Suppressor macrophage treated with lipopolysaccharide for 4 hours (primary cell): Measurements from ENCODE around the gene TDRD9.

Experiments
- DNase-seq: peaks from one replicate; pipeline ENCODE4 v3.0.0-alpha.2; 2020

TDRD9 gene

DNA sequence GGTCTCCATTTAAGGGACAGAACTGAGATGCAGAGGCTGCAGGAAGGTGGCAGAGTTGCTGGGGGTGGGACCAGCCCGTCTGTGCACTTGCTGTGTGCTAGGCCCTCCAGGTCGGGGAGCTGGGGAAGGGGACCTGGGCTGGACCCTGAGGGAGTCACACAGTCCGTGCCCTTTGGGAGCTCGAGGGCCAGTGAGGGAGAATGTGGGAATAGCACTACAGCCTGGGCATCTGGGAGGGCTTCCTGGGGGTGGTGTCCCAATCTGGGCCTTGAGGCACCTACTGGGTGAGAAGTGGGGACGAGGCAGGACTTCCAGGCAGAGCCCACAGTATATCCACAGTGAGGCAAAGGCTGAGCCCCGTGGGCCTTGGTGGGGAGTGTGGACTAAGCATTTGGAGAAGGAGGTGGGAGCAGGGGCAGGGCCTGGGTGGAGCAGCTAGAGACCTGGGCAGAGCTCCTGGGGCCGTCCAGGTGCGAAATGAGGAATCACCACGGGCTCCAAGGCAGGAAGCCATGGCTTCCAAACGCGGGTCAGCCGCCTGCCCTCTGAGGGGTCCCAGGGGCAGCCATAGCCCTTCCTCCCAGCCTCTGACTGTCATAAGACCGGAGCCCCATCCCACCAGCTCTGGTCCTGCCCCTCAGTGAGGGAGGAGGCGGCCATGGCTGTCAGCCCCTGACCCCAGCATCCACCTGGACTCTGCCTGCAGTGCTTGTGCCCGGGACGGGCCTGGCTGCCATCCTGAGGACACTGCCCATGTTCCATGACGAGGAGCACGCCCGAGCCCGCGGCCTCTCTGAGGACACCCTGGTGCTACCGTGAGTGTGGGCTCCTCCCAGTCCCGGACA is 163.9 kb downstream of the TDRD9 start:
- no peak for DNase-seq

DNA sequence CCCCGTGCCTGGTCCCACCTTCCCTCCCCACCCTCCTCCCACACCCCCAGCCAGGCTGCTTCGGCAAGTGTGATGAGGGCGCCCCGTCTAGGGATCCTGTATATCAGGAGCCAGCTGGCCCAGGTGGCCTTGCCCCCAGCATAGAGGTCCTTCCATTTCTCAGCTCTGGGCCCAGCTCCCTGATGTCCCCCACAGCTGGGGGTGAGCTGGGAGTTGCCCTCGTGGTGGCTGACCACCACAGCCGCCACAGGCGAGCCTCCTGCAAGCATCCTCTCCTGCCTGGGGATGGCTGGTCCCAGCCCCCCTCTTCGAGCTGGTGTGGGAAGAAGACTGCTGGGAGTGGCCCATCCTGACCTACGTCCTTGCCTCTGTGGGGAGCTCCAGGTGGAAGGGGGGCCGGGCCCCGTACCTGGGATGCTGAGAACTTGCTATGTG is 164.7 kb downstream of the TDRD9 start:
- no peak for DNase-seq

DNA sequence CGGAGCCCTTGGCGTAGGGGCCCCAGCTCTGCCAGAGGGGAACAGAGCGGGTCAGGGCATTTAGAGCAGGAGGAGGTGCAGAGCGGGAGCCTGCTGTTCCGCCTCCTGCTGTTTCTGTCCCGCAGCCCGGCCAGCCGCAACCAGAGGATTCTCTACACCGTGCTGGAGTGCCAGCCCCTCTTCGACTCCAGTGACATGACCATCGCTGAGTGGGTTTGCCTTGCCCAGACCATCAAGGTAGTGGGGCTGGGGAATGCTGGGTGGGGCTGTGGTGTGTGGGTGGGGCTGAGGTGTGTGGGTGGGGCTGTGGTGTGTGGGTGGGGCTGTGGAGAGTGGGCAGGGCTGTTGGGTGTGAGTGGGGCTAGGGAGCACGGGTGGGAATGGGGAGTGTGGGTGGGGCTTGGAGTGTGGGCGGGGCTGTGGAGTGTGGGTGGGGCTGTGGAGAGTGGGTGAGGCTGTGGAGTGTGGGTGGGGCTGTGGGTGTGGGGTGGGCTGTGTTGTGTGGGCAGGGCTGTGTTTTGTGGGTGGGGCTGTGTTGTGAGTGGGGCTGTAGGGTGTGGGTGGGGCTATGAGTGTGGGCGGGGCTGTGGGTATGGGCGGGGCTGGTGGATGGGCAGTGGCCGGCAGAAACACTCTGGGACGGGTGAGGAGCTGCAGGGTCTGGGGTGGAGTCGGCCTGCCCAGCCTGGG is 165.3 kb downstream of the TDRD9 start:
- DNase-seq, result no peak

DNA sequence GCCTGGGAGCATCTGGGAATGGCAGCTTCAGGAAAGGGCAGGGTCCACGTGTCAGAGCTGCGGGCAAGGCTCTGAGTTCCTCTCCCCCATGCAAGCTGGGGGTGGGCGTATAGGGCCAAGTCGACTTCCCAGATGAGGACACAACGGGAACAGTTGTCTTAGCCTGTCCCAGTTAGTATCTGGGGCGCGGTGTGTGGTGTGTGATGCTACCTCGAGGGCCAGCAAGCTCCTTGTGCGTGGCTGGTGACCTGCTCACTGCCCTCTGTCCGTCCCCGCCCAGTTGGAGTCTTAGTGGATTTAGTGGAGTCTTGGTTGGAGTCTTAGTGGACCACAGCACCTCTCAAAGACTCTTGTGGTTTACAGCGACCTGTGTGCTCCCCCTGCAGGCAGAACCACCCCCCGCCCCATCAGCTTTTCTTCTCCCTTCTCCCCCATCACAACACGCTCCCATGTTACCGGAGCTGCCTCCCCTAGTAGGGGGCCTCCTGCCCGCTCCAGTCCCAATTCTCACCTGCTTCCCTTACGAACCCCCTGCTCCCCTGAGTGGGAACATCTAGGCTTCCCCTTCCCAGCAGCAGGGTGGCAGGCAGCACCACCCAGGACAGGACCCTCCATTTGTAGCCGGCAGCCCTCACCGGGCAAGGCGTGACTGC is 165.9 kb downstream of the TDRD9 start:
- DNase-seq, result no peak

DNA sequence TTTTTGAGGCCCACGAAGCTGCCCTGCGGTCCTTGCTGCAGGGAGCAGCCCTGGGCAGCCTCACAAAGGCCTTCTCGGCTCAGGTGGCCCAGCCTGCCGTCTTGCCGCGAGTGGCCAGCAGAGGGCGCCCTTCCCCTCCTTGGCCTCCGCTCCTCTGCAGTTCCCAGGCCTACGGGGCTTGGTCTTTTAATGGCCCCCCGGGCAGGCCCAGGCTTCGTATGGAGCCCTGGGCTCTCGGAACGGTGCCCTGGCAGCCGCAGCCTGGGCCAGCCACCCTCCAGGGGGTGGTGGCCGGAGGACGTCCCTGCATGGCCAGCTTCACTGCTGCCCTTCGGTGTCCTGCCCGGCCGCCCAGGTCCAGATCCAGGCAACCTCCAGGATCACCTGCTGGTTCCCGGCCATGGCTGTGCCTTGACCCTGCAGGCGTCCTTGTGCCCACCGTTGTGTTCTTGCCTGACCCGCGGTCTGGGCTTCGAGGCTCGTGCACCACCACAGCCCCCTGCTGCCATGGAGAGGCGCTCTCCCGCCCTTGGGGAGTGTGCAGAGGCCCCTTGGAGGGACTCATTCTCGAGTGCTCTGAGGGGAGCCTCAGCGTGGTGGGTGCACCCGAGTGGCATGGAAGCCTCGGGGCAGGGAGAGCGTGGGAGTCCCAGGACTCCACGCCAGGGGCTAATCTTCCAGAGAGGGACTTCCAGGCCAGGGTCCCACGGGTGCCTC is 166.6 kb downstream of the TDRD9 start:
- peak; percentile 65 for DNase-seq

DNA sequence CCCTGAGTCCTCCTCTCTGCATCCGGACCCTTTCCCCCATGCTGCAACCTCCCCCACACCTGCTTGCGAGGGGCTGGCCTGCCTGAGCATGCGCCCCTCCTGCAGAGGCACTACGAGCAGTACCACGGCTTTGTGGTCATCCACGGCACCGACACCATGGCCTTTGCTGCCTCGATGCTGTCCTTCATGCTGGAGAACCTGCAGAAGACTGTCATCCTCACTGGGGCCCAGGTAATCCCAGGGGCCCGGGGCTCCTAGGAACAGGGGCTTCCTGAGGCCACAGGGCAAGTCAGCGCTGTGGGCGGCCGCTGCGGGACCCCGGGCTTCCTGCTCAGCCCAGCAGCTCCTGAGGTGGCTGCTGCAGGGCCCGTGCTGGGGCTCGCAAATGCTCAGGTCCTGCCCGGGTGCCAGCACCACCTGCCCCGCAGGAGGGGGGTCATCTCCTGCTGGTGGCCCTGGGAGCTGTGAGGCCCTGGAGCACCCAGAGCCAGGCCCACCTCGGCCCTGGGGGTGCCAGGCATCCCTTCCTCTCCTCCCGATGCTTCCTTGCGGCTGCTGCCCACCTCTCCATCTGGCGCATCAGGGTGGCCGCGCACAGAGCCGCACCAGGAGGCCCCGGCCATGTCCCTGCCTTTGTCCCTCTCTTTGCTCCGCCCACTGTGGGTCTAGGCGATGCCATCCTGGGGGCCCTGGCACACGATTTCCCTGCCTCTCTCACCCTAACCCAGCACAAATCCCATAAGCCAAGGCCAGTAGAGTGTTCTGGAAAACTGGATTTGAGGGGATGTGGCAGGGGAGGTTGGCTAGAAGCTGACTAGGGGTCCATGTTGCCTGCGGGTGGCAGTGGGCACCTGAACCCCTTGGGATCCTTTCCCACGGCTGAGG is 167.4 kb downstream of the TDRD9 start:
- no peak for DNase-seq

DNA sequence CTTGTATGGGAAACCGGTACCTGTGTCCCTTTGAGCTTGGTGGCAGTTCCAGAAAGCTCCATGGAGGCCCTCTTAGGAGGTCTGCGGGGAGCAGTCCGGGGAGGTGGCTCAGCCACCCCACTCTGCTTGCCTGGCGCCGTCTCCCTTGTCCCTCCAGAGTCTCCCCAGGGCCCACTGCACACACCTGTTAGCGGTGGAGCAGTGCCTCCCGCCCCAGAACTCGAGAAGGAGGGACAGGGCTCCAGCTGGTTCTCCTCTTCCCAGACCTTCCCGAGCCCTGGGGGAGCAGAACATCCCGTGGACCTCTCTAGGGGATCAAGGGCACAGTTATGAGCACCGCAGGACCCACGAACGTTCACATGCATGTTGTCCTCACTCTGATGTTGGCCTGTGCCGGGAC is 168.1 kb downstream of the TDRD9 start:
- no peak for DNase-seq

DNA sequence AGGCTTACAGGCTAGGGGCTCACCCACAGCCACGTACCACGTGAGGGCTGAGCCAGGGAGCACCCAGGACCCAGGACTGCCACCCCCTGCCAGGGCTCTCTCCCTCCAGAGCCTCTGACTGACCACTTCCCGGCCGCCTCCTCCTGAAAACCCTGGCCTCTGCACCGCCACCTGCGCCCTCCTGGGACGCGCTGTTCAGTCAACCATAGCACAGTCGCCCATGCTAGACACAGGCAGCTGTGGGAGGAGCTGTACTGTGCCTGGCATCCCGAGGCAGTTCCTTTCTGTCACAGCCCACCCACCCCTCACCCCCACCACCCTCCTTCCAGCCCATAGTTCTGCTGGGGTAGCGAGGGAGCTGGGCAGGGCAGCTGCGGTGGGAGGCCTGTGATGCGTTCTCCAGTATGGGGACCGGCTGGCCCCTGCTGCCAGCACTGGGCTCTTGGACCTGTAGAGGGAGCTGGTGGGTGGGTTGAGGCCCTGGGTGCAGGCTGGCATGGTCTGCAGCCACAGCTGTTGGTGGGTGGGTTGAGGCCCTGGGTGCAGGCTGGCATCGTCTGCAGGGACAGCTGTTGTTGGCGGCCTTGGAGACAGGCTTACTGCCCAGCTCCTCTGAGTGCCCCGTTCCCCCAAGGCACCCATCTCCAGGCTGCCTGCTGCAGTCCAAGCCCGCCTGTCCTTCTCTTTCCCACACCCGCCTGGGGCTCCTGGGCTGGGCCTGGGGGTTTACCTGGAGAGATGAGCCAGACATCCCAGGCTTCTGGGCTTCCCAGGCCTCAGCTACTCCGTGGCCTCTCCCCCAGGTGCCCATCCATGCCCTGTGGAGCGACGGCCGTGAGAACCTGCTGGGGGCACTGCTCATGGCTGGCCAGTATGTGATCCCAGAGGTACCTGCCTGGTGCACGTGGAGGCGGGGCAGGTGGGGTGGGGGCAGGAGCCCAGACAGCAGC is 168.8 kb downstream of the TDRD9 start:
- DNase-seq, result no peak

DNA sequence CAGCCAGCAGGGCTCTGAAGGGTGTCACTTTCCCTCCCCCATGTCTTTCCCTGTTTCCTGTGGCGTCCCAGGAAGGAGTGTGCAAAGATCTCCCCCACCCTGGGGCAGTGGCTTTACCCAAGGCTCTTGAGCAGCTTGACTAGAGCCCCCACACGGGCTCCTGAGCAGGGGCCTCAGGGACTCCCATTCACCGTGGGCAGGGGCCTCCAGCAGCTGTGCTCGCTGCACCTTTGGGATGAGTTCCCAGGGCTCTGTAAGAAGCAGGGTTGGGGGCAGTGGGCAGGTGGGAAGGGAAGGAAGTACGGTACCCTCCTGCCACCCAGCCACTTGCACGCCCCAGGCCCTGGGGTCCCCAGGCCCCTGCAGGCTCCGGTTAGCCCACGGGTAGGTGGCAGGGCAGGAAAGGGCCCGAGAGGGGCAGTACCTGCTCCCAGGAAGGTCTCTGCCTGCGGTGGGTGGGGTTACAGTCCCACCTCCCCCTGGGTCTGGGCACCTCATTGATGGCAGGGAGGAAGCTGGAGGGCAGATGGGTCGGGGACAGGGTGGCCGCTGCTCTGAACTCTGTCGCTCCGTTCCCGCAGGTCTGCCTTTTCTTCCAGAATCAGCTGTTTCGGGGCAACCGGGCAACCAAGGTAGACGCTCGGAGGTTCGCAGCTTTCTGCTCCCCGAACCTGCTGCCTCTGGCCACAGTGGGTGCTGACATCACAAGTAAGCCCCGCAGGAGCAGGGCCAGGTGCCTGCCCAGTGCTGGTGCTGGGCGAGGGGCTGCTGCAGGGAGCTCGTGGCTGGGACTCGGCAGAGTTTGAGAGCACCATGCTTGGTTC is 170.2 kb downstream of the TDRD9 start:
- DNase-seq, result no peak

DNA sequence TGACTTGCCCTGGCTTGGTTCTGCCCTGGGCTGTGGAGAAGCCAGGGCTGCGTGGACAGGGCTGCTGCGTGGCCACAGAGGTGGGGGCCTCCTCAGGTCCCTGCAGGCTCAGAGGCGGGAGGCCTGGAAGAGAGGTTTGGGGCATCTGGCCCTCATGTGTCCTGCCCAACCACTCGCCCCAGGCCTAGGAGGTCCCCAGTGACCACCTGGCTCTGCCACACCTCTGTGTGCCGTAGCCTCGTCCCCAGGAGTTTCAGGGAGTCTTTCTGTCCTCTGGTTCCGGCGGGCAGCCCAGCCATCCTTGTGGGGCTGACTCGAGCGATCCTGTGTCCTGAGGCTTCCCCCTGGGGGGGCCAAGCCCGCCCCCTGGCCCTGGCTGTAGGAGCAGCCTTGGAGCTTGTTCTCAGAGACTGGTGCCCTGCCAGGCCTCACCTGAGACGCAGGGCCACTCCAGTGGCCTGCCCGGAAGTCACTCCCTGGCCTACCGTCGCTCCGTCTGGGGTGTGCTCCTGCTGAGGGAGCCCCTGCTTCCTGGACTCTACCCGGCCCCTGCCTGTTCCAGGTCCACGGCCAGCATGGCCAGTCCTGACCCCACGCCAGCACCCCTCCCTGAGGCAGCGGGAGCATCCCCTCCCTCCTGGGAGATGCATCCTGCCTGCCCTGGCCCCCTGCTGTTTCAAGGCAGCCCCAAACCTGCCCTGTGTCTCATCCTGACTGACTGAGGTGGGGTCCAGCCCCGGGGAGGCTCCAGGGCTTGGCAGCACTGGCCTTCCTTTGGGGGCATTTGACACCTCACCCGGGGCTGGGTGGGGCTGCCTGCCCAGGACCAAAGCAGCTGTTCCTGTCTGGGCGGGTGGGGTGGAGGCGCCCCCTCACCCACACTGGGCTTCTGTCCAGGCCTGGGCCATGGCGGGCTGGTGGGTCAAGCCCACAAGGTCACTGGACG is 171.1 kb downstream of the TDRD9 start:
- no peak for DNase-seq

DNA sequence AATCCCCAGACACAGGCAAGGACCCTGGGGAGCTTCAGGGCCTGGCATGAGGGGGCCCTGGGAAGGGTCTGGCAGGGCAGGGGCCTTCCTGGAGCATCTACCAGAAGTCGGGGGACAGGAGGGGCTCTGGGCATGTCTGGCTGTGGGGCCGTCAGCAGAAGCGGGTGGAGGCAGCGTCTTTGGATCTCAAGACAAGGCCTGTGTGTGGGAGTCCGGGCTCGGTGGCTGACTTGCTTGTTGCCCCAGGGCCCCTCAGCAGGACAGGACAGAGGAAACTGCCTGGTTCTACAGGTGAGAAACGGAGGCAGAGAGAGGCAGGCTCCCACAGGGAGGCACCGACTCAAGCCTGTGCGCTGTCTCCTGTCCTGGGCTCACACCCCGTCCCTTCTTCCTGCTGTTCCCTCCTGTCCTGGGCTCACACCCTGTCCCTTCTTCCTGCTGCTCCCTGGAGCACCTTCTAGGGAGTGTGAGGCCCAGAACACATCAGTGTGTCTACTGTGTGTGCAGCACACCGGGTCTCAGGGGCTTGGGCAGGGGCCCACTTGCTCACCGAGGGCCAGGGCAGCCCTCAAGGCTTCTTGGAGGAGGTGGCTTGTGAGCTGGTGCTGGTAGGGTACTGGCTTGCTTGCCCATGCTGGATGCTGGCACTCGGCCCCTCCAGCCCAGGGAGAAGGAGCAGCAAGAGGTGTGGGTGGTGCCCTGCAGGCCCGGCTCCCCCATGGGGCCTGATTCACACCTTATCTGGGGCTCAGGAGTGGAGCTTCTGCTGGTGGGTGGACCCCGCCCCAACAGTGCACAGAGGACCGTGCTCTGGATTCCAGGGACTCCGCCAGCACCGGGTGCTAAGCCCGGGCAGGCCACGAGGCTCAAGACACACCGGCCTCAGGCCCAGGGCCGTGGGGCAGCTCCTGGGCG is 172.2 kb downstream of the TDRD9 start:
- no peak for DNase-seq

DNA sequence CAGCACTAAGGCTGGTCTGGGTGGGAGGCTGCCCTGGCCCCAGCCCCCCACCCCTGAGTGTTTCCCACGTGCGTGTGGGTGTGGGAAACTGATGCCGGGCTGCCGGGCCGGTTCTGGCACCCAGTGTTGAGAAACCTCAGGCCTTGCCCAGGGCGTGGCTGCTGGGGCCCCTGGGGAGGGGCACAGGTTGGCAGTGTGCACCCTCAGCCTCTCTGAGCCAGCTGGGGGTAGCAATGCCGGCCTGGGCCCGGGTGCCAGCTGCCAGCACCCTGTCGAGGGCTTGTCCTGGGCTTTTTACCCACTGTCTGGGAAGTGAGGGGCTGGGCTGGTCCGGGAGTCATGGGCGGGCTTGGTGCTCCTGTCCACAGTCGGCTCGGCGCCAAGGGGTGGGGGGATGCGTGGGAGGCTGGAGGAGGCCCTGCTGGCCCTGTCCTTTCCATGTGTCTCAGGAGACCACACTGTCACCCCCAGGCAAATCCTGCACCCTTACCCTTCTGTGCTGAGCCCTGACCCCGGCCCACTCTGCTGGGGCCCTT is 172.9 kb downstream of the TDRD9 start:
- no peak for DNase-seq

DNA sequence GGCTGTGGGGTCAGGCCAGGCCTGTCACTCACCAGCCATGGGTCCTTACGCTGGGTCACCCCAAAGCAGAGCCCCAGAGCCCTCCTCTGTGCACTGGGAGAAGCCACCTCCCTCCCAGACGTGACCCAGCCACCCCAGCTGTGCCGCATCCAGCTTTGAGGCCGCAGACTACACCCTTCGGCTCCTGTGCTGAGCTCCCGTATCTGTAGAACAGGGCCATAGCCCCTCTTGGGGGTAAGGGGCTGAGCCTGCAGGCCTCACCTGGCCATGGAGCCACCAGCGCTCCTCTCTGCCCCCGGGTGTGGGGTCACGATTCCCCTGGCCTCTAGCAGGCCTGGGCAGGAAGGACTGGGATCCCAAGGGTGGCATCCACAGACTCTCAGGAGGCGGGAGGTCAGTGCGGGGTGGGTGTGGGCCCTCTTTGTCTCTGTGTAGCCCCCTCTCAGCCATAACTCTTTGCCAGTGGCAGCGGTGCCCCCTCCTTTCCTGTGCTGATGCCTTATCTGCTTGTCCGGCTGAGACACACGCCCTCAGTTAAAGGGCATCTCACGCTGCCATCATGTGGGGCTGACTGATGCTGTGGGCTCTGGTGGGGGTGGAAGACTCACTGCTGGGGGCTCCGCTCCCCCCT is 173.5 kb downstream of the TDRD9 start:
- DNase-seq, result no peak
